Hypothalamus (tissue), 51 donors: ENCODE measurements around the gene BABAM2.
"Not testable (repeated sequence)": the region's sequence is repeated elsewhere in the genome, so short reads cannot be mapped to it uniquely, and the experiment has no call there.

Experiments used
- DNase-seq, 51 donors: peaks; one replicate each; lab custom pipeline; 2025; lab: John Stamatoyannopoulos, UW

Gene BABAM2

DNA sequence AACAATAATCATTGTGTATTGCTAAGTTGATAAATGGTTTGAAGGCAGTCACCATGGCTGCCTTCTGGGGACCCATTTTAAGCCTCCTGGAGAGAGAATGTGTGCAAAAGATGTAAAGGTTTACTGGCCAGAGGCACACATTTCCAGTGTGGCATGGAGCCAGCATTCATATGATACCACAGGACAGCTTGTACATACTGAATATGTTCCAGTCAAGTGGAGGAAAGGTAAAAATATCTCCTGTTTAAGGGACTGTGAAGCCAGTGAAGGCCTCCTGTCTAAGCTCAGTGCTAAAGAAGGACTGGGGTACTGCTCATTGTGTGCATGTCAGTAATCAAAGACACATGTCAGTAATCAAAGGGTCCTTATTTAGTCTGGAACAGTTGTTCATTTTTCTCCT lies 119.2 kb downstream of the BABAM2 start:
- DNase-seq: no peak

GRCh38 chr2:28011322-28011737 lies 120.8 kb downstream of the BABAM2 start:
- DNase-seq: no peak

DNA sequence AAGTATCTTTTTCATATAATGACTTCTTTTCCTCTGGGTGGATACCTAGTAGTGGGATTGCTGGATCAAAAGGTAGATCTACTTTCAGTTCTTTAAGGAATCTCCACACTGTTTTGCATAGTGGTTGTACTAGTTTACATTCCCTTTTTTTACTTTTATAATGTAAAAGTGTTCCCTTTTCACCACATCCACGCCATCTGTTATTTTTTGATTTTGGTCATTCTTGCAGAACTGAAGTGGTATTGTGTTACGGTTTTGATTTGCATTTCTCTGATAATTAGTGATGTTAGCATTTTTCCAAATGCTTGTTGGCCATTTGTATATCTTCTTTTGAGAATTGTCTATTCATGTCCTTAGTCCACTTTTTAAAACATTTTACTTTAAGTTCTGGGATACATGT lies 127.9 kb downstream of the BABAM2 start:
- not testable (repeated sequence) for DNase-seq

DNA sequence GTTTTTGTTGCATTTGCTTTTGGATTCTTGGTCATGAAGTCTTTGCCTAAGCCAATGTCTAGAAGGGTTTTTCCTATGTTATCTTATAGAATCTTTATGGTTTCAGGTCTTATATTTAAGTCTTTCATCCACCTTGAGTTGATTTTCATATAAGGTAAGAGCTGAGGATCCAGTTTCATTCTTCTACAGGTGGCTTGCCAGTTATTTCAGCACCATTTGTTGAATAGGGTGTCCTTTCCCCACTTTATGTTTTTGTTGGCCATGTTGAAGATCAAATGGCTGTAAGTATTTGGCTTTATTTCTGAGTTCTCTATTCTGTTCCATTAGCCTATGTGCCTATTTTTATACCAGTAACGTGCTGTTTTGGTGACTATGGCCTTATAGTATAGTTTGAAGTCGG lies 129.0 kb downstream of the BABAM2 start:
- DNase-seq: not testable (repeated sequence)

DNA sequence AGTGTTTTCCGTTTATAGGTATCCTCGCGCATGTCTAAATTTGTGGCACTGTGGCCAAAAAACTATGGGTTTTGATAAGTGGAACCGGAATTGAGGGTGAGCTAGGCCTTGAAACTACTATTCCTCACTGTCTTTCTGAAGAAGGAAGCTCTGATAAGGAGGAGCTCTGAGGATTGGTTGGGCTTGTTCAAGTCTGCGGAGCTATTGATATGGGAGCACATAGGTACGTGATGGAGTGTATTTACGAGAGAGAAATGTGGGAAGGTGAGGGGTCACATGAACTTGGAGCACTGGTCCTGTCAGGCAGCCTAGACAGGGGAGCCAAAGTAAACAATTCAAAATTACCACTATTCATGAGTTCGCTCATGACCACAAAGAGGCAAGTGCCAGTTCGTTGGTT lies 131.4 kb downstream of the BABAM2 start:
- DNase-seq: no peak

DNA sequence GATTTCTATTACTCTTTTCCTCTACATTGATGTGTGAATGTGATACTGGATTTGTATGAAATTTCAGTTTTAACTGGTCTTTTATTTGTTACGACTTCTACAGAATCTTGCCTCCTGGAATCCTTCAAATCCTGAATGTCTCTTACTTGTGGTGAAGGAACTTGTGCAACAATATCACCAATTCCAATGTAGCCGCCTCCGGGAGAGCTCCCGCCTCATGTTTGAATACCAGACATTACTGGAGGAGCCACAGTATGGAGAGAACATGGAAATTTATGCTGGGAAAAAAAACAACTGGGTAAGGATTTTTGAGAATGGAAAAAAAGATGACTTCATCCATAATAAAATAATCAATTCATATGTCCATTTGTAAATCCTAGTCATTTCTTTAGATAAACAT lies 134.6 kb downstream of the BABAM2 start:
- no peak for DNase-seq

- not testable (repeated sequence) for DNase-seq
Observed at GRCh38 chr2:28026230-28026629, 135.7 kb downstream of the BABAM2 start.

- DNase-seq: no peak
Observed at GRCh38 chr2:28028025-28028424, 137.5 kb downstream of the BABAM2 start.

DNA sequence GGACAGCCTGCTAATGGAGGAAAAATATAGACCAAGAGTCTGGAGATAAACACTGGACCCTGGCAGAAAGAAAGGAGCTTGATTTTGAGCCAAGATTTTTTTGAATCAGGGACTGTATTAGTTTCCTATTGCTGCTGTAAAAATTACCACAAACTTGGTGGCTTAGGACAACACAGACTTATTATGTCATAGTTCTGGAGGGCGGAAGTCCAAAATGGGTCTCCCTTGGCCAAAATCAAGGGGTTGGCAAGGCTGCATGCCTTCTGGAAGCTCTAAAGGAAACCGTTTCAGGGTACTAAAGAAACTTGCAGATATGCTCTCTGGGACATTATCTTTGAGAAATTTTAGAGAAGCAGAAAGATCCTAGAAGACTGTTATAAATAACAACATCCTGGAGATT lies 140.1 kb downstream of the BABAM2 start:
- DNase-seq: peak in 1 of 51 donors; percentile 1

GRCh38 chr2:28032816-28033215 lies 142.3 kb downstream of the BABAM2 start:
- DNase-seq: no peak

DNA sequence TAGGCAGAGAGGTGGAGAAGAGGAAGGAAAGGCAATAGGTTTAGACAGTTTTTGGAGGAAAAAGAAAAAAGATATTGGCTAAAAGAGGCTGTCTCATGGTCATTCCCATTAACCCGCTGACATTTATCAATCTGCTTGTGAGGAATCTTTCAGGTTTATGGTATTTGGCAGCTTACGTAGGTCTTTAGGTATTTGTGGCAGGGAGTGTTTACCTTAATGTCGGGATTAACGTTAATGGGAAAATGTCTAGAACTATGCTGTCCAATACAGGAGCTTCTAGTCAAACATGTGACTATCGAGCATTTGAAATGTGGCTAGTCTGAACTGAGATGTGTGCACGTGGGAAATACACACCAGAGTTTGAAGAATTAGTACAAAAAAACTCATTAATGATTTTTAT lies 144.2 kb downstream of the BABAM2 start:
- DNase-seq: no peak

DNA sequence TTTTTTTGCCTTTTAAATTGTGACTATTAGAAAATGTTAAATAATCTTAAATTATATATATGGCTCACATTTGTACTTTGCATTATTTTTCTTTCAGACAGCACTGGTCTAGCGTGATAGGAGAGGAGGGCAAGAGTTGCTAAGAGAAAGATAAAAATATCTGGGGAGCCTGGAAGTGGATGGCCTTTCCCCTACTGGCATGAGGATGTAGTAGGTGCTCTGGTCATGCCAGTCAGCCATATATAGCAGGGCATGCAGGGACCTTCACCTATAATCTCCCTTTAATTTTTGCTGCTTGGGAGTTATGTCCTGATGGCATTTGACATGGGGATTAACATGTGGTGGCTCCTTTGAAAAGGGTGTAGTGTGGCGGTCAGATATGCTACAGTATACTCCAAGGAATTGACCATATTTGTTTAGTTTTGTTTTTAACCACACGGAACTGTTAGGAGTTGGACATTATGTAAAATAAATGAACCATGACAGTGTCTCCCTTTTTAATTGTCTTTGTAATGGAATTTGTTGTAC lies 144.7 kb downstream of the BABAM2 start:
- no peak for DNase-seq

GRCh38 chr2:28035816-28036215 lies 145.3 kb downstream of the BABAM2 start:
- no peak for DNase-seq

DNA sequence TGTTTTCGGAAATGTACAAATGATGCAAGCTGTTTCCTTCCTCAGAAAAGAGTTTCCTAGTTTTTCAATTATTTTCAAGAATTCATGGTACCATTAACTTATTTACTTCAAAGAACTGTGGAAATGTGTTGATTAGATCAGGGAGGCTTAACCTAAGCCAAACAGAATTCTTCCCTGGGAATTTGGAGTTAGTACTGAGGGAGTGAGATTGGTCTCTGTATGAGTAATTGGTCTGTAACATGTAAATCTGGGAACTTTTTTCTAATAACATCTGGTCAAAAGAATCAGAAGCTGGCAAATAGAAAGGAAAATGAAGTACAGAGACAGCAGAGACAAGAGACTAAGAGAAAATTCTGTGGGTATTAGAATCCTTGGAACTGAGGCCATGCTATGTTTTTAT lies 145.8 kb downstream of the BABAM2 start:
- no peak for DNase-seq

DNA sequence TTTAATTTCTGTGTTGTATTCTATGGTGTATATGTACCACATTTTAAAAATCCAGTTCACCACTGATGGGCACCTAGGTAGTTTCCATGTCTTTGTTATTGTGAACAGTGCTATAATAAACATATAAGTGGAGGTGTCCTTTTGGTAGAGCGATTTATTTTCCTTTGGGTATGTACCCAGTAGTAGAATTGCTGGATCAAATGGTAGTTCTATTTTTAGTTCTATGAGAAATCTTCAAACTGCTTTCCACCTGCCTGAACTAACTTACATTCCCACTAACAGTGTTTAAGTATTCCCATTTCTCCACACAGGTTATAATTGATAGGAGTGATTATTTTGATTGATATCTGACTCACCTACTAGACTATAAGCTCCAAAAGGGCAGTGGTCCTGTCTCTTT lies 148.2 kb downstream of the BABAM2 start:
- DNase-seq: no peak

DNA sequence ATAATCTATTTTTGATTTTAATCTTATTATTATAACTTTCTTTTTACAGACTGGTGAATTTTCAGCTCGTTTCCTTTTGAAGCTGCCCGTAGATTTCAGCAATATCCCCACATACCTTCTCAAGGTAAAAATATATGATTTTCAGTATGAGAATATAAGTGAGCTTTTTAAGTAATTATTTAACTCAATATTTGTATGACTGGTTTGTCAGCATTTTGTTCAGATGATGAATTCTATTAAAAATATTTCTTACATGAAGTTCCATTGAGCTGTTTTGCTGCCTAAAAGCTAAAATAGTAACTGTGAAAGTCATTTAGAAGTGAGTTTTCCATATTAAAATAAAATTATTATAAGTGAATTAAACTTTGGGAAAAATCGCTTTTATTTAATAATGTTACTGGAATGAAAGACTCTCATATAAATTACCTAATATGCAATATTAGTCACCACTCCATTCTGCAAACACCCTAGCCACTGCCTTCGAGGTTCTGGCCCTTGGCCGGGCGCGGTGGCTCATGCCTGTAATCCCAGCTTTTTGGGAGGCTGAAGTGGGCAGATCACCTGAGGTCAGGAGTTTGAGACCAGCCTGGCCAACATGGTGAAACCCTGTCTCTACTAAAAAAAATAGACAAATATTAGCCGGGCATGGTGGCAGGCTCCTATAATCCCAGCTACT lies 155.3 kb downstream of the BABAM2 start:
- no peak for DNase-seq

GRCh38 chr2:28046921-28047320 lies 156.4 kb downstream of the BABAM2 start:
- DNase-seq: no peak

GRCh38 chr2:28047681-28048080 lies 157.2 kb downstream of the BABAM2 start:
- DNase-seq: no peak

GRCh38 chr2:28048341-28048740 lies 157.8 kb downstream of the BABAM2 start:
- DNase-seq: no peak

GRCh38 chr2:28049416-28049815 lies 158.9 kb downstream of the BABAM2 start:
- DNase-seq: no peak

DNA sequence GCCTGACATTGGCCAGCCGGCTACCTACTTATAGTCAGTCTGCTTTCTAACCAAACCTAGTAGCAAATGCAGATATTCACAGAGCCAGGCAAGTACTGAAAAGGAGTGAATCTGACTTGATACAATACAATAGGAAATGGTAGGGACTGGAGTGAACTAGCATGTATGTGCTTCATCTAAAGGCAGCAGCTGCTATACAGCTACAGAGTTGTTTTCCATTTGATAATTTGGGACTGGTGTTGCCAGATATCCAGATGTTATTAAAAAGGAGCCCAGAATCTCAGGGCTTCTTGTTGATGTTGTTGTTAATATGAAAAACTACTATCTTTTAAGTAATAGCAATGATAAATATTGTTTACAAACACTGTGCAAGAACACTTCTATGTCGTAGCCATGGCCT lies 159.4 kb downstream of the BABAM2 start:
- DNase-seq: no peak

DNA sequence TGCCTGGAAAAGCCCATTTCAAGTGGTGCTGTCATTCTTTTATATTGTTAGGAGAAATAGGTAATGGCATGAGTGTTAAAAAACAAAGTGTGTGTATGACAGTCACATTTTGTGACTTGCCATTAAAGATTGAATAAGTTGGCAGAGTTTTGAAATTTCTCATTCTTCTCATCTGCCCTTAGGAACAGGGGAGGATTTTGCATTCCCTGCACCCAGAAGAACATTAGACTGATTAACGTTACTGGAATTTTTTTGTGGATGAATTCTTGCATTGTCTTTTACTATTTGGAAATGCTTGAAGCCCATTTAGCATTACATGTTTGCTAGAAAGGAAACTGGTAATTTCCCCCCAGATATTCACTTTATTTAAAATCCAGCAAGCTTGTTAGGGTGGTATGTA lies 162.2 kb downstream of the BABAM2 start:
- DNase-seq: no peak

DNA sequence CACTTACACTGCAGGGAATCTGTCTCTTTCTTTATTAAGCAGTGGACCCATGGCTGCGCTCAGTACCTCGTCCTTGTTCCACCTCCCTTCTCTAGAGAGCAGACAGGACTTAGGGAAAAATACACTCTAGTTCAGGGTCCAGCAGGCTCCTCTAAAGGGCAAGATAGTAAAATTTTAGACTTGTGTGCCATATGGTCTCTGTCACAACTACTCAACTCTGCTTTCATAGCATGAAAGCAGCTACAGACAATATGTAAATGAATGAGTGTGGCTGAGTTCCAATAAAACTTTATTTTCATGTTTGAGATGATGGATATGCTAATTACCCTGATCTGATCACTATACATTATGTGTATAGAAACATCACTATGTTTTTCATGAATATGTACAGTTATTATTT lies 163.1 kb downstream of the BABAM2 start:
- no peak for DNase-seq
